GM21390 (cell line): ENCODE results near the gene NSMCE3.
"Not testable (repeated sequence)": the region's sequence is repeated elsewhere in the genome, so short reads cannot be mapped to it uniquely, and the experiment has no call there.

Source experiments
- ATAC-seq: cut with Tn5 transposase; IDR thresholded peaks from one replicate; pipeline ENCODE4 v1.9.1; 2021; ENCODE audit not compliant: unreplicated experiment

The NSMCE3 gene

DNA sequence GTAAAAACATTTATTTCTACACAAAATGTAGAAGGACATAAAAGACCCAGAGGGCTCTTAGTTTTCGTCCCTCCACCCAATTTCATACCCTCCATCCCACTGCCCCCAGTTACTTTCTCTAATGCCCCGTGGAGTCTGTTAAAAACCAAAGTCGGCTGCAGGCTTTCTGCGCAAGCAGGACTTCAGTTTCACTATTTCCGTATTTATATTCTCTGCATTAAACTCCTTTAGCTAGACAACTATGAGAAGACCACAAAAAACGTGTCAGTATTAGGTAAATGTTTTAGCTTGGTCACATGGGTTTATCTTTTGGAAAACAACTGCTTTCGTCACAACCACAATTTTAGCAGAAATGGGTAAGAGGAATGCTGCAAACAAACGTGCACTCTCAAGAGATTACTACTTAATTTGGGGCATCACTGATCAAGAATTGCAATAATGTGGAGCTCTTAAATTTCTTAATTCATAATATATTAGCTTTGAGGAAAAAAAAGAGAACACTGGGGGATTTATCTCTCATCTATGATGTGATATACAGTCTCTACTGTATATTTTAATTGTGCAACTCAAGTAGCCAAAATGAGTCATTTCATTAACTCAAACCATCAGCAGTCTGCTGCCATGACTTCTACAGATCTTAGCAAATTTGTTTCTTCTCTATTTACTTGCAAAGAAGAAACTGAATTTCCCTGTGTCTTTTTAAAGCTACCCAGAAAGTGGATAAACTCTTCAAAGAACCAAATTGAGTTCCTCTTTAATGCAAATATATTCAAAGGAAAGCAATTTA, 740 bp upstream of the NSMCE3 start:
- ATAC-seq: peak; percentile 27

DNA sequence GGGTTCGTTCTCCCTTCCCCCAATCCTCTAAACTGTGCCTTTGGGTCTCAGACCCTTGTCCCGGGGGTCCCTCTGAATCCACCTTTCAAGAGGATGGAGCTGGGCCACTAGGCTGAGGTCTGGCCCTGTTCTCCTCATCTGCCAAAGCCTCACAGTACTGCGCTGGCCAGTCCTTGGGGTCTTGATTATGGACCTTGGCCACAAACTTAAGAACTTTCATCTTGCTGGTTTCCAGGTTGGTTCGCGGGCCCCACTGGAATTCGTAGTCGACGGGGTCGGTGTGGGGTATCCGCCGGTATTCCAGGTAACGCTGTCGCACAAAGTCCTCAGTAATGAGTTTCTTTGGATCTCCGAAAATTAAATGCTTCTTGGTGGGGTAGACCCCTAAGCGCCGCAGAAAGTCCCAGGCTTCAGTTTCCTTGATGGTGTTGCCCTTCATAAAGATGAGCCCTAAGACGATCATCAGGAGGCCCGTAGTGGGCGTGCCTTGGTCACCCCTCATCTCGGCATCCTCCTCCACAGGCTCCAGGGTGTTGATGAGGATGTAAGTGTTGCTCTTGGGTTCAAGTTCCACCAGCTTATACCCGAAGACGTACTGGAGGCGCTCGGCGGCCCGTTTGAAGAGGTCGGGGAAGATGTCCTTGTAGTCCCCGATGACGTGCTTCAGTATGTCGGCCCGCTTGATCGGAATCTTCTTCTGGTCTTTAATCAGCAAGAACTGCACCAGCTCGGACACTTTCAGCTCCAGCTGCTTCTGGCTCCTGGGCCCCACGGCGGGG, 727 bp downstream of the NSMCE3 start:
- peak; percentile 23 for ATAC-seq

- ATAC-seq: no peak
Measured at GRCh38 chr15:29266052-29266582, 3.5 kb downstream of the NSMCE3 start.

DNA sequence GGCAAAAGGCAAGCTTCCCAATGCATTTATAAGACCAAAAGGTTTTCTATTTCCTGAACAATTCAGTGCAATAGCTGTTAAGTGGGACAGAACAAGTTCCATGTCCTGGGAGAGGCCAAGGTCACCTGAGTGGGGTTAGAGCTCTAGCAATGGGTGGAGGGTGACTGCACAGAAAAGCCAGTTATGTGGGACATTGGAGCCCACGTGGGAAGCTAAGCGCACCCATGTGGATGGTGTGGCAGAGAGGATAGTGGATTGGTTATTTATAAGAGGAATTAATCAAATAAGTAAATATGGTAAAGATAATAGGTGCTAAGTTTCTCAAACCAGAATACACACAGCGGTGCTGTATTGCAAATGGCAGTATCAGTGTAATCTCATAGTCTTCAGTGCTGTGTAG, 6.3 kb downstream of the NSMCE3 start:
- no peak for ATAC-seq

GRCh38 chr15:29262738-29263137, 6.9 kb downstream of the NSMCE3 start:
- no peak for ATAC-seq

DNA sequence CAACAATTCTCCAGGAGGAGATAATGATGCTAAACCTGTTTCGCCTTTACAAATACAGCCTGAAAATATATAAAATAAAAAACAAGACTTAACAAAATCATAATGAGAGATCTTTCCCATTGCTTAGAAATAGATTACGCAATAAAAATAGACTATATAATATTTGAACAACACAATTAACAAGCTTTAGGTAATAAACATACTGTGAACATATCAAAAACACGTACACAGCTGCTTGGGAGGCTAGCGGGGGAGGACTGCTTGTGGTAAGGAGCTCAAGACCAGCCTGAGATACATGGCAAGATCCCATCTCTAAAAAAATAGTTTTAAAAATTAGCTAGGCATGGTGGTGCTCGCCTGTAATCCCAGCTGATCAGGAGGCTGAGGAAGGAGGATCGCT, 8.7 kb downstream of the NSMCE3 start:
- no peak for ATAC-seq

DNA sequence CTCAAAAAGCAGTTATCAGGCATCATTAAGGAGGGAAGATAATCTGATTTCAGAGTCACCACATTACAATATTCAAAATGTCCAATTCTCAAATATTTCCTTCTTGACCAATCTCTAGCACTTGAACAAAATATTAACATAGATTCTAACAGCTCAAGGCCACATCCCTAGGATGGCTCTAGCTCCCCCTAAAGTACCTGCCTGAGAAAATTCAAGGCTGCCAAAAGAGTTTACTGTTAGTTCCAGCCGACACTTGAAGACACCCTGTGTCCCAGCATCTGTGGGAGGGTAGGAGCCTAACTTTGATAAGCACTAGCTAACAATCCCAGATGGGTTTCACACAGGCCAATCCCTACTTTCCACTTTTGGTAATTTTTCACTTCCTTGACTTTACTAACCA, 10.4 kb downstream of the NSMCE3 start:
- ATAC-seq: no peak

DNA sequence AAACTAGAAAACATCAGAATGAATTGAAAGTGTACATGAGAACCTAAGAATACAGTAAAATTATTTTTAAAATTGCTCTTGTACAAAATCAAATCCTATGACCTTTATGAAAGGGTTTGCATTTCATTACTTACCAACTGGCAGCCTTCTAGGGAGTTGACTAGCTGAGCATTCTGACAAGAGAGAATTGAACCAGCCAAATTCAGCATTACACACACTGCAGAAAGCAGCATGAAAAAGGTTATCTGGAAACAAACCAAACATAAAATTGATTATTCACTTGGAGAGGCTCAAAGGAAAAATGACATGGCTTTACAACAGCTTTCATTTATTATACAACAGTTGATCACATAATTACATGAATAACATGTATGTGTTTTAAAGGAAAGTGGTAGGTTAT, 17.4 kb downstream of the NSMCE3 start:
- no peak for ATAC-seq

GRCh38 chr15:29244544-29244943, 25.1 kb downstream of the NSMCE3 start:
- no peak for ATAC-seq

- no peak for ATAC-seq
Measured at GRCh38 chr15:29244123-29244522, 25.5 kb downstream of the NSMCE3 start.

DNA sequence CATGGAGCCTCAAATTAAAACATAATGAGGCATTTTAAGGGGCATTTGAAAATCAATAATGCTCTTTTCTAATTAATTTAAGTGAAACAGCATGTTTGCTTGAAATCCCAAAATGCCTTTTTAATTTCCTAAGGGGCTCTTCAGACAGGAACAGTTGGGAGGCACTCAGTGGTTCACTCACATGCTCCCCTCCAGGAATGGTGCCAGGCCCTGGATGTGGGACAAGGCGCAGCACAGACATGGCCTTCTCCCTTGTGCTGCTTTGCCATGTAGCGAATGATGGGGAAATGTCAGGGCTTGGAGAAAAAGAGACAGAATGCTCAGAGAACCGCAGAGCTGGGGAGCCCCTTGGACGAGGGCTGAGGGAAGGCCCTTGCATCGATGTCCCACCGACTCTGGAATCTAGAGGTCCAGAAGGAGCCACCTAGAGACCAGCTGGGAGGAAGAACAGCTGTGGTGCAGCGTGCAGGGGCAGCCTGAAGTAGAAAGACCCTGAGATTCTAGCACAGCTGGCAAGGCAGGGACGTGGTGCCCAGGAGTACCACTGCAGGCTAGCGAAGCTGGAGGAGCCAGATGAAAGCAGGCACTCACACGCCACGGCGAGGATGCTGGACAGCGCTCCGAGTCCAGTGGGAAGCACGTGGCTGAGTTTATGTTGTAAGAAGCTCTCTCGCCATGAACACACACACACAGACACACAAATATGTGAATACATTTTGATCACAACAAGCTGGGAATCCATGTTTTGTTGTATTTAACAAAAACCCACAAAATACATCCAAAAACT, 27.0 kb downstream of the NSMCE3 start:
- ATAC-seq: no peak

DNA sequence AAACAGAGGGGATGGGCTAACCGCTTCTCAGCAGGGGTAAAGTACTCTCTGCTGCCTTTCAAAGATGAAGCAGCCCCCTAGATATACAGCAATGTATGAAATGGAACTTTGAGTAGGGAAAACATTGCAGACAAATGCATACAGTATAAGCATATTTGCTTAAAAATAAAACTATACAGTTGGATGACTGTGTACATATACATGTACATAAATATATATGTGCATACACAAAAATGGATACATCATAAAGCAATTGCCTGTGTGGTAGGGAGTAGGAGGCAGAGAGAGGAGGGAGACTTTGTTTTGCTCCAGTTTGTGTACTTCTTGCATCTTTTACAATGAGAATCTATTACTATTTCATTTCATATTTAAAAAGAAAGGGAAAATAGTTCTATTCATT, 28.4 kb downstream of the NSMCE3 start:
- no peak for ATAC-seq

GRCh38 chr15:29239395-29239794, 30.2 kb downstream of the NSMCE3 start:
- ATAC-seq: no peak

- no peak for ATAC-seq
Measured at GRCh38 chr15:29233566-29233965, 36.1 kb downstream of the NSMCE3 start.

- ATAC-seq: no peak
Measured at GRCh38 chr15:29226436-29227208, 43.0 kb downstream of the NSMCE3 start.

DNA sequence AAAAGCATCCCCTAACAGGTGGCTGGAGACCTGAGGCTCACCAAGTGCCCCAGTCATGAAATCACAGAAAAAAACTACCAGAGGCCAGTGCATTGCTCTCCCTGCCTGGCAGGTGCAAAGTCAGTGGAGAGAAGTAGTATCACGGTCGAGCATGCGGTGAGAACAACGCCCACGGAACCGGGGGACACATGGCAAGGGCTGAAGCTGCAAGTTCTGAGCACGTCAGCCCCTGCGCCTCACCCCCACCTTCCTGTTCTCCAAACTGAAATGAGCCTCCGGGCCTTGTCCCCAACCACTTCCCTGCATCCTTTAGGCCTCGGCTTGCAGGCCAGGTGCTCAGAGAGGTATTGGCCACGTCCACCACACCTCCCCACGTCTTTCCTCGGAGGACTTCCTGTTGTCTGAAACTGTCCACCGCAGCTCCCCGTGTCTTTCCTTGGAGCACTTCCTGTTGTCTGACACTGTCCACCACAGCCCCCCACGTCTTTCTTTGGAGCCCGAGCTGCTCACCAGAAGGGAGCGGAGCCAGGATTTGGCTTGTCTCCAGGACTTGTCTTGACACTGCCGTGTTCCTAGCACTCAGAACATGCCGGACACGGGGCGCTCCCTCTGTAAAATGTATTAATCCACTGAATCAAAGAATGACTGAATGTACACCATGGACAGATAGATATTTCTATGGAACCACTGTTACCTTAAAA, 43.9 kb downstream of the NSMCE3 start:
- no peak for ATAC-seq

- not testable (repeated sequence) for ATAC-seq
Measured at GRCh38 chr15:29224987-29225363, 44.6 kb downstream of the NSMCE3 start.

DNA sequence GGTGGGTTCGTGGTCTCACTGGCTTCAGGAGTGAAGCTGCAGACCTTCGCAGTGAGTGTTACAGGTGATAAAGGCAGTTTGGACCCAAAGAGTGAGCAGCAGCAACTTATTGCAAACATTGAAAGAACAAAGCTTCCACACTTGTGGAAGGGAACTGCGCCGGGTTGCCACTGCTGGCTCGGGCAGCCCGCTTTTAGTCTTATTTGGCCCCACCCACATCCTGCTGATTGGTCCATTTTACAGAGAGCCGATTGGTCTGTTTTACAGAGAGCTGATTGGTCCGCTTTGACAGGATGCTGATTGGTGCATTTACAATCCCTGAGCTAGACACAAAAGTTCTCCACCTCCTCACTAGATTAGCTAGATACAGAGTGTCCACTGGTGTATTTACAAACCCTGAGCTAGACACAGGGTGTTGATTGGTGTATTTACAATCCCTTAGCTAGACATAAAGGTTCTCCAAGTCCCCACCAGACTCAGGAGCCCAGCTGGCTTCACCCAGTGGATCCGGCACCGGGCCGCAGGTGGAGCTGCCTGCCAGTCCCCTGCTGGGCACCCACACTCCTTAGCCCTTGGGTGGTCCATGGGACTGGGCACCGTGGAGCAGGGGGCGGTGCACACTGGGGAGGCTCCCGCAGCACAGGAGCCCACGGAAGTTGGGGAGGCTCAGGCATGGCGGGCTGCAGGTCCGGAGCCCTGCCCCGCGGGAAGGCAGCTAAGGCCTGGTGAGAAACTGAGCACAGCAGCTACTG, 45.2 kb downstream of the NSMCE3 start:
- ATAC-seq: not testable (repeated sequence)

DNA sequence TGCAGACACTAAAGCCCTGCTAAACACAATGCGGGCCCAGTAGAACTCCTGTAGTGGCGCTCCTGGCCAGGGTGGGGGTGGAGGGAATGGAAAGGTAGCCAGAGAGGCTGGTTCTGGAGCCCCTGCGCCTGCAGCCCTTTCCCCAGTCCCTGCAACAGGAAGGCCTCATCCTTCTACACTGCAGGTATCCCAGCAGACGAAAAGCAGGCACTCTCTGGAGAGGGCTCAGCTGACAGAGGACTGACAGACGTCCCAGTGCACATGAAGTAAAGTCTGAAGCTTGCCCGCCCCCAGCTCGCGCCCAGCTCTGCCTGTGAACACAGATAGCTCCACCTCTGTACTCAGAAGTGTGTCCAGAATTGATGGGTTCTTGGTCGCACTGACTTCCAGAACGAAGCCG, 46.0 kb downstream of the NSMCE3 start:
- no peak for ATAC-seq
